ENCODE data around the gene ASTN1.

The ASTN1 gene

GRCh38 chr1:176925223-176925622 lies 239.3 kb downstream of the ASTN1 start:
- DNase-seq: no peak

GRCh38 chr1:176923283-176923682 lies 241.2 kb downstream of the ASTN1 start:
- DNase-seq: no peak

- DNase-seq: no peak
These were observed 244.8 kb downstream of the ASTN1 start for GRCh38 chr1:176919386-176920378.

DNA sequence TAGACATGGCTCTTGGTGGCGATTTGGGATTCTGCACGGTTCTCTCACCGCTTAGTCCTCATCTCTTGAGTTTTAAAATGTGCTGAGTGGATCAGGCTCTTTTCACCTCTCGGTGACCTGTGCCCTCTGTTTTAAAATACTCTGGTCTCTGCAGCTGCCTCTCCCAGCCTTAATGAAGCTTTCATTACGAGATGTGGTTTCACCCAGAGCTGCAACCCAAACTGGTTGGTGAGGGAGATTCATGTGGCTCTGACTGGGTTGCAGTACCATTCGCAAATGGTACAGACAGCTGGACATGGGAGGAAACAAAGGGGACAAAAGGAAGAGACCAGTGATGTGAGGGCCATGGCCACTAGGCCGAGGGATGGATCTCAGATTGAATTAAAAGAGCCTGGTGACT lies 258.9 kb downstream of the ASTN1 start:
- no peak for DNase-seq

- no peak for DNase-seq
These were observed 260.3 kb downstream of the ASTN1 start for GRCh38 chr1:176904057-176904751.

- no peak for DNase-seq
These were observed 261.0 kb downstream of the ASTN1 start for GRCh38 chr1:176903474-176903873.

DNA sequence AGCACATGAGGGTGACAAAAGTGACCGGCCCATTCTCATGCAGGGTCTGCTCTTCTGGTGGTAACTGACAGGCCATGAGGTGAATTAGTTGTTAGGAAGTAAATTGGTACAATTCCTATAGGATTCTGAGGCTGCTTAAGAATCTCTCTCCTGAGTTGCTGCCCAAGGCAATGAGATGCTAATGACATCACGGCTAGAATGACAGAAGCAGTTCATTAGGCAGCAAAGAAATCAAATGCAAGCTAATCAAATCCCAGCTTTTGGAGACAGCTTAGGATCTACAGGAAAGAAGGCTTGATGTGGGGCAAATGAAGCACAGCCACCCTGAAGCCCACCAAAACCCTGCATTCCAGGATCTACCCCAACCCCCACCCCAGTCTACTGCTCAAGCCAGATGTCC lies 265.2 kb downstream of the ASTN1 start:
- no peak for DNase-seq

DNA sequence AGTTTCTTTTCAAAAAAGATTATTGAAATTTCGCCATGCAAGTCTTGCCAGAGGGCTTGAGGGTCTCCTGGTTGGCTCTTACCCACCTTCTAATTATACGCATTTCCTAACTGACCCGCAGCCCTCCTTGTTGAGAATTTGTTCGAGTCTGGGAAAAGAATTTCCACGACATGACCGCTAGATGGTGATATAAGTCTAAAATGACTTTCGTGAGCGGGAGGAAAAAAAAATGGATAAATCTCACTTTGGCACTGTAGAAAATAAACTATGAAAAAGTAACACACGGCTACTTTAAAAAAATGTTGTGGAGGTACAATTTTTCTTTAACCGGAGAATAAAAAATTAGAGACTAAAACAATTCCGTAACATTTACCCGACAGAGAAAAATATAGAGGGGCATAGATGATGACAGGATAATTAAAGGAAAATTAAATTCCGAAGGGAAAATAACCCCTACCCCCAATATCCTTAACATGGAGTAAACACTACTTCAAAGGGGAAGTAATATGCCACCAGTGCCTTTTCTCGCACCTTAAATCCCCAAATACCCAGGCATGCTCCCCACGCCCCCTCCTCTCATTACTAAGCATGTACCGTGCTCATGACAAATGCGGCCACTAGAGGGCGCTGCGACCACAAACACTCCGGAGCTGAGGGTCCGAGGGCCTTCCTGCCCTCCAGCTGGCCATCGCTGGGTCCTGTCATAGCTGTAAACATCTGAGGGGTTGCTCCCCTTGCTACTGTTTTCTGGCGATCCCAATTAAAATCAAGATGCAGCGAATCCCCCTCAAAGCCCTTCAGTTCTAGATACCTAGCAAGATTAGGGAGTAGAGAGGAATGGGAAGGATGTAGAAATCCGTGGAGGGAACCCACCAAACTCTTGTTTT lies 266.9 kb downstream of the ASTN1 start:
- DNase-seq: peak in 12 of 14 donors; percentile 1 to 65 (median 26)

DNA sequence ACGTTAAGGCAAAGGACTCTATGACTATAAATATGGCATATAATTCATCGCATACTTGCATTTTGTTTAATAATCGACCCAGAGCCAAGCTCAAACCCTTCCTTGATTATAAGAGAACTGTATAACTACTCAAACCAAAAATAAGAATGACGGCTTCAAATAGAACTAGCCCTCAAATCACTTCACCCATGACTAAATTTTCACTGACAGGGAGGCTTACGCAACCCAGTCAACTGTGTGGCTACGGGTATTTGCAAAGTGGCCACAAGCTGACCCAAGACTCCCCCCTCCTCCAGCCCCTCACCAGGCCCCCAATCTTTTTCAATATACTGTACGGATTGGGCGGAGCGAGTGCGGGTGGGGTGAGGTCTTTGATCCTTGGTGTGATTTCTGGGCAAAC lies 268.3 kb downstream of the ASTN1 start:
- no peak for DNase-seq

DNA sequence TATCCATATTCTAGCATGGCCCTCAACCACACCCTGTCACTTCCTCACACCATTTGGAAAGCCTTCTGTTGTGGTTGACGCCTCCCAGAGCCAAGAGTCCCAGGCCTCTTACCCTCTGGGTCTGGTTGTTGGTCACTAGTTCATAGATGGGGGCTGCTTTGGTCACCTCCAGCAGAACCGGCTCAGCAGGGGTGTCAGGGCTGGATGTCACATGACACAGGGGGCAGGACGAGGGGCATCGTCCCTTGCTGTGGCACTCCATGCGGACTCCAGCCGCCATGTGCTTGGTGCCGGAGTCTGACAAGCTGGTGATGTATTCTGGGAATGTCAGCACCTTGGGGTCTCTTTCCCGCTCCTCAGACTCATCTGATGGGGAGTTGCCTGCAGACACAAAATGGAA lies 270.1 kb downstream of the ASTN1 start:
- no peak for DNase-seq

- DNase-seq: no peak
These were observed 270.7 kb downstream of the ASTN1 start for GRCh38 chr1:176893625-176894352.

DNA sequence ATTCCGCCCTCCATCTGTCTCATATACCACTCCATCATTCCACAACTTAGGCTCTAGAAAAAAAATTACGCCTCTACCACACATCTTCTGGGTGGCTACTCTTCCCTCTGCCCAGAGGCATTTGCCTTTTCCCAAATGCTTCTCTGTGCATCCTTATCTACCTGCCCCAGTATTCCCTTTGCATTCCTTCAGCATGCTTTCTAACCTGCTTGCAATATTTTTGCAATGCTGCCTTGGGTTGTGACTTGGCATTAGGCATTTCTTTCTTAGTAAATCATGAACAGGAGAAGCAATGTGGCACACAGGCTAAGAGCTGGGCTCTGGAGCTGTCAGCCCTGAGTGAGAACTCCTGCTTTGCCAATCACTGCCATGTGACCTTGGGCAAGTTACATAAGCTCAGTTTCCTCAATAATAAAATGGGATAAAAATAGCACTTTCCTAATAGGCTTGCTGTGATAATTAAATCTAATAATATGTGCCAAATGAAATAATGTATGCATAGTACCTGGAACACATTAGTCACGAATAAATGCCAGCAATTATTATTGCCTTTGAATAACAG lies 276.0 kb downstream of the ASTN1 start:
- no peak for DNase-seq

- no peak for DNase-seq
These were observed 278.8 kb downstream of the ASTN1 start for GRCh38 chr1:176885751-176886150.

DNA sequence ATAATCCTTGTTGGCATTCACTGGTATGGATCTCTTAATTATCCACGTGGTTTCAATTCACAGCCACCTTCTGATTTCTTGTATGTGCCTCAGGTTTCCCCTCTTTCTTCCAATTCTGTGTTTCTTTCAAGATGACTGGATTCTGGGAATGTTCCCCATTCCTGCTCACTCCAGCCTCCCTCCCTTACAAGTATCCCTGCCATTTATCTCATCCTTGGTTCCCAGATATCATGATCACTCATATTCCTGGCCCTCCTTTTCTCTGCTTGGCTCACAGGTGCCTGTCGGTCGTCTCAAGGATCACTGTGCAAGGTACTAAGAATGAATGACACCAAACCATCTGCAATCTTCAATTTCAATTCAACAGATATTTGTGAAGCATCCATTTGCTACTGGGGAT lies 279.2 kb downstream of the ASTN1 start:
- DNase-seq: no peak

DNA sequence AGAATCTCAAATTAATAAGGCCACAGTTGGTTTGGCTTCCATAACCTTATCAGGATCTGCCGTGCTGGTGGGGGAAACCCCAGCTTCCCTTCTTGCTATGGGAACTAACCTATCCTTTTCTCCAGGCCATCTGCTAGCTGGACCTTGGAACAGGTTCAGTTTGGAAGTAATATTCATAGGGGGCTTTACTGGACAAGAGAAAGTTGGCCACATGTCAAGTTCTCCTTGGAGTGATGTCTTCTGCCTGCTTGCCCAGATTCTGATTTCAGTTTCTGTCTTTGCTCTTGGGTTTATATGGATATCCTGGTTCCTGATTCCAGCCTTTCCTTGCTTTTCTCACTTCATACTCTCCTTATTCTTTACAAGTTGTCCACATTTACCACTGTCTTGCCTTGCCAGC lies 279.6 kb downstream of the ASTN1 start:
- DNase-seq: no peak

DNA sequence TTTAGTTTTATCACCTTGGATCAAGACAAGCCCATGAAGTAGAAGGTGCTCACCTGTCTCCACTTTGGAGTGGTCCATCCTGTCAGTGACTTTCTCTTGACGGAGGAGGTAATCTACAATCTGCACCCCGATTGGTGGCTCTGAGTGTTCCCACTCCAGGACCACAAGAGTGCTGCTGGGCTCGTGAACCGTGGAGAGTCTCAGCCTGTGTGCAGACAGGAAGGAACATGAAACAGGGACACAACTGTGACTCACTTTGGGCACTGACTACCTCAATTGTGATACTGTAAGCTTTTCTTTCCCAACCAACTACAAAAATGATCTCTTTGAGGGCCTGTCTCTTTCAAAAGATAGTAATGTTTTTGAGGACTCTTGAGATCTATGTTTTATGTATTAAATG lies 280.2 kb downstream of the ASTN1 start:
- DNase-seq: no peak

- peak in 12 of 14 donors; percentile 1 to 61 (median 19) for DNase-seq
These were observed 283.4 kb downstream of the ASTN1 start for GRCh38 chr1:176880955-176881595.

DNA sequence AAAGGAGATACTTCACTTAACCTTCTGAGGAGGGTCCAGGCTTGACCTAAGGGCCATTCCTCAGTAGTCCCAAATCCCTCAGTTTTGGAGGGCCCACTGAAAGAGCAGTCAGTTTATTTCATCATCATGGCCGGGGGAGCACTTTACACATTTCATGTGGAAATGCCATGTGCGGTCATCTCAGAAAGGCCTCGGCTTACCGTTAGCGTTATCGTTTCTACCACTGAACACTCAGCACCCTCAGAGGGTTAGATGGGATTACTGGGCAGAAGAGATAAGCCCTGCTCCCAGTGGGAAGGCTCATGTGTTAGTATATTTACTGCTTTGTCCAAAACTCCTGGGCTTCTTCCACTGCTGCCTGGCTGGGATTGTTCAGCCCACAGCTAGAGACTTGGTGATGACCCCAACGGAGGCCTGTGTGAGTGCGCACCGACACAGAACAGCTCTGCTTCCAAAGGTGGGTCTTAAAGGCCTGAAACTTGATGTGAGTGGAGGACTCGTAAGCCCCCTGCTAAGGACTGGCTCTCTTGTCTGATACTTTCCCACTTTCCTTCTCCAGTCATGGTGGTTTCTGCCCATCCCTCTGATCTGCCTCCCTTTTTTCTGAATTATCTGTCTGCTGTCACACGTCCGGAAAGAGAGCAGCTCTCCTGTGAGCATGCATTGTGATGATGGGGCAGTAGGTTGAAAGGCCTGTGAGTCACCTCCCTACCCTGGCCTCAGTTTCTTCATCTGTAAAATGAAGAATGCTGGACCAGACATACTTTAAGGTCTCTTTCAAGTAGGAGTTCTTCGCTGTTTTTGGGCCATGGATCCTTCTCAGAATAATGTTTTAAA lies 284.5 kb downstream of the ASTN1 start:
- DNase-seq: no peak

DNA sequence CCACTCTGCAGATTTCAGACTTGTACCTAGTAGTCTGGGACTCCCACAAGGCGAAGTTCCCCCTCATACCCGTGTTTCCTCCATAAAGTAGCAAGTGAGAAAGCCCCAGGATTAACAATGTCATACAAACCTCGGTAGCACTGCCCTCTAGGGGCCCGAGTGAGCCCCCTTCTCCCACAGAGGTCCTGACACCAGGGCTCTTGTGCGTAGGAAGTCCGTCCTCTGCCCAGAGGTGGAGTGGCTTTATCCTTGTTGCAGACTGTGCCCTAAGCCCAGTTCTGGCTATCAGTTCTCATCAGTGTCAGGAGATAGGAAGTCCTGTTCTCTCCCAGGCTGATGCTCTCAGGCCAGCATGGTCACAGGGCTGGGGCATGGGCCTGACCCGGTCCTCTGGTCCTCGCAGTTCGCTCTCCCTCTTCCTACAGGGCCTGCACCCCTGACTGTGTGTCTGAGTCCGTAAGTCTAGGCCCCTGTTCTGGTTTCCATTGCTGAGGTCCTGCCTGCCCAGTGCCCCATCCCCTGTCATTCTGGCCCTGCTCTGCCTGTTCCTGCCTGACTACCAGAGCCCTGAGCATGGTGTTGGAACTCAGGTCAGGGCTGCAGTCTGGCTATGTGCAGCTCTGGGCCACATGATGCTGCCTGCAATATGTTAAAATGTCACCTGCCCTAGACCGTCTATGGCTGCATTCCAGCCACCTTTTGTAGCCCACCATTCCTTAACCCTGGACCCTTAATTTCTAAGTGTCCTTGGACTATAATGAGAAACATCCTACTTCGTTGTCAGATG lies 285.6 kb downstream of the ASTN1 start:
- DNase-seq: no peak
